GM18526 (cell line): ENCODE results near the gene OR1A2.

ENCODE experiments used
- POLR2A ChIP-seq: IDR thresholded peaks from 3 replicates; pipeline ENCODE4 v1.6.1; 2011; ENCODE audit not compliant: insufficient read length; ENCODE audit errors: extremely low read depth

The OR1A2 gene, protein sequence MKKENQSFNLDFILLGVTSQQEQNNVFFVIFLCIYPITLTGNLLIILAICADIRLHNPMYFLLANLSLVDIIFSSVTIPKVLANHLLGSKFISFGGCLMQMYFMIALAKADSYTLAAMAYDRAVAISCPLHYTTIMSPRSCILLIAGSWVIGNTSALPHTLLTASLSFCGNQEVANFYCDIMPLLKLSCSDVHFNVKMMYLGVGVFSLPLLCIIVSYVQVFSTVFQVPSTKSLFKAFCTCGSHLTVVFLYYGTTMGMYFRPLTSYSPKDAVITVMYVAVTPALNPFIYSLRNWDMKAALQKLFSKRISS

DNA sequence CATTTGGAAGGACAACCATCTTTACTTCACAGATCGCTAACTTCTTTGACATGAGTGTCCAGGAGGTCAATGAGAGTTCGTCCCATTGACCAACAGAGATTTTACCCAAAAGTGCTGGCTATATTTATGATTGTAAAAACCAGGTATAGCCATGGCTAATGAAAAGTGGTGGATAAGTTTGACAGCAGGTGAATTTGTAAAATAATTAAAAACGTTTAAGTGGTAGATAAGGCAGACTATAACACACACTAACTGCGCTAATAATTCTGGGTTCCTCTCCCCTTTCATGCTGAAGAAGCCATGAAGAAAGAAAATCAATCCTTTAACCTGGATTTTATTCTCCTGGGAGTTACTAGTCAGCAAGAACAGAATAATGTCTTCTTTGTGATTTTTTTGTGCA, at the start of gene OR1A2:
Gene OR1A2, plus strand, starts transcription at position 301 of the 400 bp plus-strand sequence. Its CDS starts 0 bp downstream, at position 301.
- TF ChIP-seq POLR2A: no peak

DNA sequence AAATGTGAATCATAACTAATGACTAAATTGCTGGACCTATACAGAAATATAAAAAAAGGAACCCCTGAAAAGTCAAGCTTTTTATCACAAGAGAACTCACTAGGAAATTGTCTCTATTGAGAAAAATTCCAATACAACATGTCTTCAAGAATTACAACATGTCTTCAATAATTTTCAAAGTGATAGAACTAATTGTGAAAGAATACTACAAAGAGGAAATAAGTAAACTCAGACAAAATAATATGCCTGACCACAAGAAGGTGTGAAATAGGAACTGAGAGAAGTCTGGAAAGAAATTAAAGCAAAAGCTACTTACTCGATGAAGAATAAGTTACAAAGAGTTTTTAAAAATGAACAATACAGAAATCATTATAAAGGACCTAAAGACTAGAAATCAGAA, 40.1 kb upstream of the OR1A2 start:
- TF ChIP-seq POLR2A: no peak

DNA sequence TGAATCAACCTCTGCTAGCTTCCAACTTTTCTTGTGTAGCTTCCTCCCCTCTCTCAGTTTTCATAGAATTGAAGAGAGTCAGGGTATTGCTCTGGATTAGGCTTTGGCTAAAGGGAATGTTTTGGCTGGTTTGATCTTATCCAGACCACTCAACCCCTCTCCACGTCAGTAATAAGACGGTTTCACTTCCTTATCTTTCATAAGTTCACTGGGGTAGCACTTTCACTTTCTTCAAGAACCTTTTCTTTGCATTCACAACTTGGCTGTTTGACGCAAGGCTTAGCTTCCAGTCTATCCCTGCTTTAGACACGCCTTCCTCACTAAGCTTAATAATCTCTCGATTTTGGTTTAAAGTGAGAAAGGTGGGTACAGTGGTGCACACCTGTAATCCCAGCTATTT, 29.7 kb upstream of the OR1A2 start:
- TF ChIP-seq POLR2A: no peak

DNA sequence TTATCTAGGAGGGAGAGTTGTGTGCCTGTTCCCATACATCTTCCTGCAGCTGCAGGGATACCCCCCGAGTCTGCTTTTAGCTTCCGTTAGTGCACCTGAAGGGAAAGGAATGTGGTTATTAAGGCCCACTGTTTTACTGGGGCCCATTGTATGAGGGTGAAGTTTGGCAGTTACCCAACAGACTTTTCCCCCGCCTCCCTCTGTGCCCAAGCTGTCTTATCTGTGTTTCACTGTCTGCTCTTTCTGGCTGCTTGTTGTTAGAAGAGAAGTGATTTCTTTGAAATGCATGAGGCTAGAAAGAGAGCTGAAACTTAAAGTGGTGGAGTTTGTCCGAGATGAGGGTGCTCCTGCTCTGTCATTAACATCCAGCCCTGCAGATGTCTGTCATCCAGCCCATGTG, 7.4 kb upstream of the OR1A2 start:
- TF ChIP-seq POLR2A: no peak

DNA sequence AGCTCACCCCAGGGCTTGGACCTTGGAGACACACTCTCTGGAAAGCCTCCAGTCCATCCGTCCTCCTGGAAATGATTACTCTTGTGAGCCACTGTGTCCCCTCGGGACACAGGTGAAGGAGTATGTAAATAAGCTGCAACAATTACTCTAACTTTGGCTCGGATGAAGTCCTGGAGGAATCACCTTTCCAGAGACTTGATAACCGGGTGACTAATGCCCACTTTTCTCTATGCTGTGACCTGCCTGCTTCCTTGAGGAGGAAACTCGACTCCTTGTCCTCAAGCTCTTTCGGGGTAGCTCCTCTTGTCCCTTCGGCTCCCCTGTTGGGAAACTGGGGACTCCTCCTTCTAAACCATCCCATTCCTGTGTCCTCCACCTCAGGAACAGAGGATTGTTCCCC, 10.0 kb downstream of the OR1A2 start, which contains the start of gene OR1A1:
Gene OR1A1, plus strand, starts transcription at position 301 of the 400 bp plus-strand sequence. CDS start 7,954 bp downstream, outside the sequence.
- TF ChIP-seq POLR2A: no peak

DNA sequence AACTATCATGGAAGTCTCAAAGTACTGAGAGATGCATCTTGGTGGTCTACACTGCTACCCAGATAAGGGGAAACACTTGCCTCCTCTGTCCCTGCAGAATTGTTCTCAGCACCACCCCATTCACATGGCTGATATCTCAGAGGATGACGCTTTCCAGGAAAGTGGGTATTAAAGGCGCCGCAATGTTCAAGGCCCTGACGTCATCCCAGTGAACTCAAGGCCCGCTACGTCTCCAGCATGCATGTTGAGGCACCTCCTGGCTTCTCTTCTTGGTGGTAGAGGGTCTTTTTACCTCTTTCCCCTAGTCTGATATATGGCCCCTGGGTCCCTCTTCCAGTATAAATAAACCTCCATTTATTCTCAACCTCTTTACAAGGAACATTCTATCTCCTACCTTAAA, 11.2 kb downstream of the OR1A2 start:
- TF ChIP-seq POLR2A: no peak

DNA sequence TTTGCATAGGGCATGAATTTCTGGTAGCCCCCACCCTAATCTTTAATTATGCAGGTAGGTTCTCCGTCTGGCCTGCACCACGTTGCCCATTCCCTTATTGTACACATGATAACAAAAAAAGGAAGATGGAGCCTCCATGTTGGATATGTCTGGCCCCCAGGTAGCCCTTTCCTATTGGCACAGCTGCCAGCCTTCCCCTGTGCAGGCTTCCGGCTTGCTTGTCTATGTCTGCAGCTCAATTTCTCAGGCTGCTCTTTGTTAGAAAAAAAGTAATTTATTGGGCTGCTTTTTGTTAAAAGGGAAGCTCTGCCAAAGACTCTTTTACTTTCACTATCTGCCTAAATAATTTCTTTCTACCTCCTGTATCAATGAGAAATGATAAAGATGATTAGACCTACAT, 15.7 kb downstream of the OR1A2 start:
- TF ChIP-seq POLR2A: no peak

DNA sequence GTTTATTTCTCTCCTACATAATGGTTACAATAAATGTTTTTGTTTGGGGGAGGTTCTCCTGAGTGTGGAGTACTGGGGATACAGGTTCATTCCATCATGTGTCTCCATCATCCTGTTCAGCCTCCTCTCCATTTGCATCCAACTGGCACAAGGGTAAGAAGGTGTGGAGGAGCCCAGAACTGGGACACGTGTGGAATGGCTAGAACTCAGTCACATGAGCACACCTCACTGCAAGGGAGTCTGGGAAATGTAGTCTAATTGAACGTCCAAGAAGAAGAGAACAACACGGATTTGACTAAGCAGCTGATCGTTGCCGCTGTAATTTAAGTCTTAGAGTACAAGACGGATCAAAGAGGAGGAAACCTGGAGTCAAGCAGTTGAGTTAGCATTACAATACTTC, 16.3 kb downstream of the OR1A2 start:
- no peak for TF ChIP-seq POLR2A

DNA sequence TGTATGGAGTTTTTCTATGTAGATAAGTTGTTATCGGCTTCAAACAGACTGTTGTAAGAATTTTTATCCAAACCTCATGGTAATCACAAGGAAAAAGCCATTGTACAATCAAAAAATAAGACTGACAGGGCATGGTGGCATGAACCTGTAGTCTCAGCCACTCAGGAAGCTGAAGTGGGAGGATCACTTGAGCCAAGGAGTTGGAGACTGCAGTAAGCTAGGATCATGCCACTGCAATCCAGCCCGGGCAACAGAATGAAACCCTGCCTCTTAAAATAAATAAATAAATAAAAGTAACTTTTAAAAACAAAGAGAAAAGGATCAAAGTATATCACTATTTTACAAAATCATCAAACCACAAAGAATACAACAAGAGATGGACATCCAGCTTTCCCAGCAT, 24.5 kb downstream of the OR1A2 start:
- no peak for TF ChIP-seq POLR2A

DNA sequence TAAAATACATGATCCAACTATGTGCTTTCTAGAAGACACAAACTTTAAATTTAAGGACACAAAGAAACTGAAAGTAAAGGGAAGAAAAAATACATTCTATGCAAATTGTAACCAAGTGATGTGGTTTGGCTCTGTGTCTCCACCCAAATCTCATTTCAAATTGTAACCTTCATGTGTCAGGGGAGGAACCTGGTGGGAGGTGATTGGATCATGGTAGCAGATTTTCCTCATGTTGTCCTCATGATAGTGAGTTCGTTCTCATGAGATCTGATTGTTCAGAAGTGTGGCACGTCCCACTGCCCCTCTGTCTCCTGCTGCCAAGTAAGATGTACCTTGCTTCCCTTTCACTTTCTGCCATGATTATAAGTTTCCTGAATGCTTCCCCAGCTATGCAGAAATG, 25.2 kb downstream of the OR1A2 start:
- TF ChIP-seq POLR2A: no peak
